Subcutaneous adipose tissue (tissue), 4 donors: ENCODE data around the gene ERAS. TPM values are rescaled to one million over a fixed set of nuclear protein-coding genes. Genes with fewer than 3 reads are reported as not detected.

Source experiments
- small RNA-seq: library from RNA; depleted of rRNA; stranded (forward); fragments of <200 nt; gene quantifications from one replicate; pipeline ENCODE3, GENCODE V24; 2016
- total RNA-seq, 4 donors: library from RNA; depleted of rRNA; stranded (reverse); fragments of >200 nt; gene quantifications; one replicate each; pipeline ENCODE4 v1.1.0, GENCODE V29; 2016
- TF ChIP-seq, protein P1 (sequence below): fragments of 450-650 bp; IDR thresholded peaks from one replicate; pipeline ENCODE4 v1.5.1; 2016; ENCODE audit warnings: low read depth, mild to moderate bottlenecking, control low read depth, antibody characterized with exemption, moderate library complexity

ERAS gene
- total RNA-seq, 4 donors from 2014 or later = not detected

DNA sequence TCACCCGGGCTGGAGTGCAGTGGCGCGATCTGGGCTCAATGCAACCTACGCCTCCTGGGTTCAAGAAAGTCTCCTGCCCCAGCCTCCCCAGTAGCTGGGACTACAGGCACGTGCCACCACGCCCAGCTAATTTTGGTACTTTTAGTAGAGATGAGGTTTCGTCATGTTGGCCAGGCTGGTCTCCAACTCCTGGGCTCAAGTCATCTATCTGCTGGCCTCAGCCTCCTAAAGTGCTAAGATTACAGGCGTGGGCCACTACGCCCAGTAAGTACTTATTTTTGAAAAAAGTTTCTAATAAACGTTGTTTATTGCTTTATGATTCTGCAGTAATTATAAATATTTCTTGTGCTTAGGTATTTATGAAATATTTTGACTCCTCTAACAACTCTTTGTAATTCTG, 13.4 kb downstream of the ERAS start:
- TF ChIP-seq, protein P1, sequence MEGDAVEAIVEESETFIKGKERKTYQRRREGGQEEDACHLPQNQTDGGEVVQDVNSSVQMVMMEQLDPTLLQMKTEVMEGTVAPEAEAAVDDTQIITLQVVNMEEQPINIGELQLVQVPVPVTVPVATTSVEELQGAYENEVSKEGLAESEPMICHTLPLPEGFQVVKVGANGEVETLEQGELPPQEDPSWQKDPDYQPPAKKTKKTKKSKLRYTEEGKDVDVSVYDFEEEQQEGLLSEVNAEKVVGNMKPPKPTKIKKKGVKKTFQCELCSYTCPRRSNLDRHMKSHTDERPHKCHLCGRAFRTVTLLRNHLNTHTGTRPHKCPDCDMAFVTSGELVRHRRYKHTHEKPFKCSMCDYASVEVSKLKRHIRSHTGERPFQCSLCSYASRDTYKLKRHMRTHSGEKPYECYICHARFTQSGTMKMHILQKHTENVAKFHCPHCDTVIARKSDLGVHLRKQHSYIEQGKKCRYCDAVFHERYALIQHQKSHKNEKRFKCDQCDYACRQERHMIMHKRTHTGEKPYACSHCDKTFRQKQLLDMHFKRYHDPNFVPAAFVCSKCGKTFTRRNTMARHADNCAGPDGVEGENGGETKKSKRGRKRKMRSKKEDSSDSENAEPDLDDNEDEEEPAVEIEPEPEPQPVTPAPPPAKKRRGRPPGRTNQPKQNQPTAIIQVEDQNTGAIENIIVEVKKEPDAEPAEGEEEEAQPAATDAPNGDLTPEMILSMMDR = no peak

DNA sequence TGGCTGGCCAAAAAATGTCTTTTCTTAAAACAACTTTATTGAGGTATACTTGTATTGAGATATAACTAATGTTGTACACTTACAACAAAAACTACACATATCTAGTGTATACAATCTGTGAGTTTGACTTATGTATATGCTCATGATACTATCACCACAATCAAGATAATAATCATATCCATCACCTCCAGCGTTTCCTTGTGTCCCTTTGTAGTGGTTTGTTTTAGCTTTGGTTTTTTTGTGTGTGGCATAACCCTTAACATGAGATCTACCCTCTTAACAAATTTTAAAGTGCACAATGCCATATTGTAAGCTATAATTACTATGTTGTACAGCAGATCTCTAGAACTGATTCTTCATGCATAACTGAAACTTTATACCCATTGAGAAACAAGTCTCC, 22.5 kb downstream of the ERAS start:
- TF ChIP-seq, protein P1 = no peak

DNA sequence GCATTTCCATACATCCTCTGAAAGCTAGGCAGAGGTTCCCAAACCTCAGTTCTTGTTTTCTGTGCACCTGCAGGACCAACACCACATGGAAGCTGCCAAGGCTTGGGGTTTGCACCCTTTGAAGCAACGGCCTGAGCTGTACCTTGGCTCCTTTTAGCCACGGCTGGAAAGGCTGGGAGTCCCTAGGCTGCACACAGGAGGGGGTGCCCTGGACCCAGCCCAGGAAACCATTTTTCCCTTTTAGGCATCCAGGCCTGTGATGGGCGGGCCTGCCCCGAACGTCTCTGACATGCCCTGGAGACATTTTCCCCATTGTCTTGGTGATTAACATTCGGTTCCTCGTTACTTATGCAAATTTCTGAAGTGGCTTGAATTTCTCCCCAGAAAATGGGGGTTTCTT, 26.5 kb downstream of the ERAS start:
- TF ChIP-seq, protein P1 = no peak

DNA sequence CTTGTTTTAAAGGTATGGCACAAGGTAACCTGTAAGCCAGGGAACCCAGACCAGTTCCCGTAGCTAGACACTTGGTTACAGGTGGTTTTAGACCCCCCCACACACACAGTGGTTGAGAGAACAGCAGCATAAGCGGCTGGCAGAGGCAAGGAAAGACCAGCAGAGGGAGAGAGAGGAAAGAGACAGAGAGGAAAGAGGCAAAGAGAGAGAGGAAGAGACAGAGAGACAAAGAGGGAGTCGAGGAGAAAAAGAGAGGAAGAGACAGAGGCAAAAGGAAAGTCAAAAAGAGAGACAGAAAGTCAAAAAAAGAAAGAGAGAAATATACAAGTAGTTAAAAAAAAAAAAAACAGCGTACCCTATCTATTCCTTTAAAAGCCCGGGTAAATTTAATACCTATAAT, 28.6 kb downstream of the ERAS start:
- TF ChIP-seq, protein P1 = no peak

DNA sequence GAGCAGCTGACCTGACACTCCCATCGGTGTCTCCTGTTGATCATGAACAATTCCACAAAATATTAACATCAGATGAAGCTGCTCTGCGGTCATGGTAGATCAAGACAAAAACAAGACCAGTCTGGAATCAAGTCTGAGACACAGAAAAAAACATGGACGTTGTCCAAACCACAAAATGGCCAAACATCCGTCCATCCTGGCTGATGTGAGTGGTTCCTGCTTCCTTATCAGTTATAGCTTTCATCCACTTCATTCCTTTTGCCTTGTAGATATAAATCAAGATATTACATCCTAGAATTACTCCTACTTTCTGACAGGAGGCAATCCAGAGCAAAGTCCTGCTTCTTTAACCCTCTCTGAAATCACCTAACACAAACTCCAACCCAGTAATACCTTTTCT, 37.9 kb downstream of the ERAS start:
- TF ChIP-seq, protein P1 = no peak

Small RNAs within 50 kb of the gene (small RNA-seq; reads per million reads assigned to genes)
- not detected for gene RNU6-29P

Other genes with a start within 250 kb of the ERAS start
- 100 to 1,000 TPM in 3 of 4 donors, 10 to 100 TPM in 1; 71.9 to 119 (median 105) TPM for gene WDR13, start 229.0 kb upstream of the ERAS start, total RNA-seq
- gene WAS, start 142.7 kb upstream of the ERAS start, total RNA-seq = 10 to 100 TPM in 3 of 4 donors, 1 to 10 TPM in 1; 7.9 to 27.9 (median 13.8) TPM
- gene SUV39H1, start 129.8 kb upstream of the ERAS start, total RNA-seq = 10 to 100 TPM in 1 of 4 donors, 1 to 10 TPM in 3; 2.7 to 15.4 (median 6.0) TPM
- gene GLOD5, start 64.8 kb upstream of the ERAS start, total RNA-seq = not detected
- under 1 TPM in 2 of 4 donors, not detected in 2; 0.34 to 0.44 TPM for gene GATA1, start 39.9 kb upstream of the ERAS start, total RNA-seq
- gene HDAC6, start 24.4 kb upstream of the ERAS start, total RNA-seq = 10 to 100 TPM; 24.9 to 74.6 (median 59.8) TPM
- under 1 TPM in 1 of 4 donors, not detected in 3; 0.44 TPM for gene PCSK1N, start 9.1 kb downstream of the ERAS start, total RNA-seq
- 10 to 100 TPM; 14.3 to 27.3 (median 22.9) TPM for gene TIMM17B, start 71.3 kb downstream of the ERAS start, total RNA-seq
- gene PQBP1, start 71.4 kb downstream of the ERAS start, total RNA-seq = 10 to 100 TPM; 41.9 to 53.9 (median 44.3) TPM
- 10 to 100 TPM in 2 of 4 donors, 1 to 10 TPM in 2; 6.6 to 13.9 (median 10.0) TPM for gene SLC35A2, start 85.1 kb downstream of the ERAS start, total RNA-seq
- 10 to 100 TPM in 1 of 4 donors, 1 to 10 TPM in 3; 3.4 to 11.7 (median 5.5) TPM for gene PIM2, start 92.5 kb downstream of the ERAS start, total RNA-seq
- gene OTUD5, start 131.1 kb downstream of the ERAS start, total RNA-seq = 10 to 100 TPM; 24.0 to 47.5 (median 29.9) TPM
- gene KCND1, start 145.3 kb downstream of the ERAS start, total RNA-seq = 1 to 10 TPM in 2 of 4 donors, under 1 TPM in 2; 0.49 to 1.7 (median 1.1) TPM
- 10 to 100 TPM; 20.7 to 46.3 (median 33.4) TPM for gene GRIPAP1, start 175.8 kb downstream of the ERAS start, total RNA-seq
- gene TFE3, start 216.8 kb downstream of the ERAS start, total RNA-seq = 100 to 1,000 TPM in 1 of 4 donors, 10 to 100 TPM in 3; 50.9 to 148 (median 72.8) TPM
- 1 to 10 TPM in 2 of 4 donors, under 1 TPM in 2; 0.44 to 3.1 (median 1.2) TPM for gene CCDC120, start 232.5 kb downstream of the ERAS start, total RNA-seq
- 10 to 100 TPM in 2 of 4 donors, 1 to 10 TPM in 2; 5.1 to 10.6 (median 9.0) TPM for gene PRAF2, start 247.5 kb downstream of the ERAS start, total RNA-seq